IPS-20b (cell line): Measurements from ENCODE around the gene THNSL1.
"Not testable (repeated sequence)": the region's sequence is repeated elsewhere in the genome, so short reads cannot be mapped to it uniquely, and the experiment has no call there.

Experiments used
- H3K27ac ChIP-seq: one replicate; pipeline ENCODE4 v1.5.1; 2013; ENCODE audit warnings: low read length
- H3K27me3 ChIP-seq: 2 replicates; pipeline ENCODE4 v1.6.1; 2013; ENCODE audit warnings: mild to moderate bottlenecking, low read length, inconsistent platforms; ENCODE audit not compliant: insufficient read depth
- H3K36me3 ChIP-seq: 2 replicates; pipeline ENCODE4 v1.6.1; 2013; ENCODE audit warnings: low read depth, mild to moderate bottlenecking, inconsistent platforms, low read length, moderate library complexity; ENCODE audit not compliant: insufficient read depth
- H3K4me1 ChIP-seq: 2 replicates; pipeline ENCODE4 v1.6.1; 2013; ENCODE audit warnings: mild to moderate bottlenecking, control low read depth, inconsistent platforms, low read length, moderate library complexity; ENCODE audit not compliant: insufficient read depth
- H3K4me3 ChIP-seq: 2 replicates; pipeline ENCODE4 v1.5.1; 2013; ENCODE audit warnings: mild to moderate bottlenecking, low read length, inconsistent platforms
- H3K9ac ChIP-seq: 2 replicates; pipeline ENCODE4 v1.6.1; 2013; ENCODE audit warnings: low read depth, mild to moderate bottlenecking, inconsistent platforms, low read length, moderate library complexity
- H3K9me3 ChIP-seq: 2 replicates; pipeline ENCODE4 v1.6.1; 2013; ENCODE audit warnings: mild to moderate bottlenecking, low read depth, low read length, inconsistent platforms; ENCODE audit not compliant: insufficient read depth

Gene THNSL1, protein sequence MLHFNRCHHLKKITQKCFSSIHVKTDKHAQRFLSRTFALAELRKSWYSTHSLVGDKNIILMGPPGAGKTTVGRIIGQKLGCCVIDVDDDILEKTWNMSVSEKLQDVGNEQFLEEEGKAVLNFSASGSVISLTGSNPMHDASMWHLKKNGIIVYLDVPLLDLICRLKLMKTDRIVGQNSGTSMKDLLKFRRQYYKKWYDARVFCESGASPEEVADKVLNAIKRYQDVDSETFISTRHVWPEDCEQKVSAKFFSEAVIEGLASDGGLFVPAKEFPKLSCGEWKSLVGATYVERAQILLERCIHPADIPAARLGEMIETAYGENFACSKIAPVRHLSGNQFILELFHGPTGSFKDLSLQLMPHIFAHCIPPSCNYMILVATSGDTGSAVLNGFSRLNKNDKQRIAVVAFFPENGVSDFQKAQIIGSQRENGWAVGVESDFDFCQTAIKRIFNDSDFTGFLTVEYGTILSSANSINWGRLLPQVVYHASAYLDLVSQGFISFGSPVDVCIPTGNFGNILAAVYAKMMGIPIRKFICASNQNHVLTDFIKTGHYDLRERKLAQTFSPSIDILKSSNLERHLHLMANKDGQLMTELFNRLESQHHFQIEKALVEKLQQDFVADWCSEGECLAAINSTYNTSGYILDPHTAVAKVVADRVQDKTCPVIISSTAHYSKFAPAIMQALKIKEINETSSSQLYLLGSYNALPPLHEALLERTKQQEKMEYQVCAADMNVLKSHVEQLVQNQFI

GRCh38 chr10:25016376-25017153 is at the start of gene THNSL1:
THNSL1 (plus strand) TSS chr10:25016612; CDS start chr10:25023224, 6,612 bp downstream.
- Histone ChIP-seq H3K9ac (peak within 1 kb of the TSS; percentile 94), H3K27ac (peak within 1 kb of the TSS; percentile 89), H3K36me3 (no peaks in the 10 kb centered on the region), H3K9me3 (no peaks in the 10 kb centered on the region), H3K4me3 (peak within 1 kb of the TSS; percentile 88), H3K4me1 (no peaks in the 10 kb centered on the region; the same call in 1 of the 2 replicates), H3K27me3 (no peaks in the 10 kb centered on the region)

- H3K9ac ChIP-seq: no peak overlapping the region
- H3K4me1 ChIP-seq: no peaks in the 10 kb centered on the region
- H3K9me3 ChIP-seq: no peaks in the 10 kb centered on the region
These were observed 49.4 kb upstream of the THNSL1 start for GRCh38 chr10:24966962-24967481.

GRCh38 chr10:24968349-24968748 is 48.1 kb upstream of the THNSL1 start:
- no peaks in the 10 kb centered on the region for H3K9me3 ChIP-seq
- H3K4me3 ChIP-seq: no peak overlapping the region
- H3K36me3 ChIP-seq: no peaks in the 10 kb centered on the region
- H3K9ac ChIP-seq: no peak overlapping the region
- H3K4me1 ChIP-seq: no peaks in the 10 kb centered on the region
- no peaks in the 10 kb centered on the region for H3K27me3 ChIP-seq
- H3K27ac ChIP-seq: no peak overlapping the region

More at GRCh38 chr10:24966962-24967481, 49.4 kb upstream of the THNSL1 start:
- no peaks in the 10 kb centered on the region for H3K36me3 ChIP-seq
- H3K27ac ChIP-seq: no peak overlapping the region
- no peaks in the 10 kb centered on the region for H3K27me3 ChIP-seq
- no peak overlapping the region for H3K4me3 ChIP-seq

DNA sequence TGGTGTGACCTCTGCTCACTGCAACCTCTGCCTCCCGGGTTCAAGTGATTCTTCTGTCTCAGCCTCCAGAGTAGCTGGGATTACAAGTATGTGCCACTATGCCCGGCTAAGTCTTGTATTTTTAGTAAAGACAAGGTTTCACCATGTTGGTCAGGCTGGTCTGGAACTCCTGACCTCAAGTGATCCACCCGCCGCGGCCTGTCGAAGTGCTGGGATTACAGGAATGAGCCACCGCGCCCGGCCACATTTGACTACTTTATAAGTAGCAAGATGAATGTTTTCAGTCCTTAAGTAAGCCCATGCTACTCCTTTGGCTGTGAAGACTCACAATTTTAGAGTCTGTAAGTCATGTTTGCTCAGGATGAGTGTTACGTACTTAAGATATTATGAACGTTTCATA is 47.5 kb upstream of the THNSL1 start:
- not testable (repeated sequence) for H3K27me3 ChIP-seq, H3K27ac ChIP-seq, H3K4me3 ChIP-seq, H3K9ac ChIP-seq, H3K4me1 ChIP-seq, H3K9me3 ChIP-seq, H3K36me3 ChIP-seq

DNA sequence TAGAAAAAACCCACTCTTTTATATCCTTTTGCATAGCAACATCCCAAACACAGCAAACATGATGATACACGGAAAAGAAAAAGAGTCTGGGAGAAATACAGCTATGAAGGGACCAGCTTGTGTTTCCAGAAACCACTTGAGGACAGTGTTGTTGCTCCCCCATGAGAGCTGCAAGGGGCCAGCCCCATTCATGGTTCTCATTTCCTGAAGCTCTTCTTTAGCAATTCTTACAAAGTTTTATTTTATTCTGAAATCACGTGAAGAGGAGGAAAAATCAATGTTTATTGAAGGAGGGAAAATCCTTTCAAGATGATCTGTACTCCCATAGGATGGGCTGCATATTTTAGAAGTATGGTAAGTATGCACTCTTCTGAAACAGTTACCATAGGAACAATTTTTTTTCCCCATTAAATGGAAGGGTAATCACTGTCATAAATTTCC is 46.6 kb upstream of the THNSL1 start:
- Histone ChIP-seq H3K27me3 (no peaks in the 10 kb centered on the region), H3K9me3 (no peaks in the 10 kb centered on the region), H3K27ac (no peak overlapping the region), H3K9ac (no peak overlapping the region), H3K4me1 (no peaks in the 10 kb centered on the region), H3K4me3 (no peak overlapping the region), H3K36me3 (no peaks in the 10 kb centered on the region)

- Histone ChIP-seq H3K27me3 (no peaks in the 10 kb centered on the region), H3K27ac (no peak overlapping the region), H3K36me3 (no peaks in the 10 kb centered on the region)
These were observed 45.0 kb upstream of the THNSL1 start for GRCh38 chr10:24971374-24971773.

GRCh38 chr10:24973163-24973562 is 43.2 kb upstream of the THNSL1 start:
- no peak overlapping the region for H3K27ac ChIP-seq
- H3K9ac ChIP-seq: no peak overlapping the region
- H3K27me3 ChIP-seq: no peaks in the 10 kb centered on the region
- no peaks in the 10 kb centered on the region for H3K4me1 ChIP-seq
- H3K4me3 ChIP-seq: no peak overlapping the region
- H3K36me3 ChIP-seq: no peaks in the 10 kb centered on the region
- H3K9me3 ChIP-seq: no peaks in the 10 kb centered on the region

More at GRCh38 chr10:24971374-24971773, 45.0 kb upstream of the THNSL1 start:
- Histone ChIP-seq H3K9ac (no peak overlapping the region), H3K4me1 (no peaks in the 10 kb centered on the region), H3K9me3 (no peaks in the 10 kb centered on the region), H3K4me3 (no peak overlapping the region)

GRCh38 chr10:24974976-24975375 is 41.4 kb upstream of the THNSL1 start:
- Histone ChIP-seq H3K9me3 (no peaks in the 10 kb centered on the region), H3K9ac (no peak overlapping the region), H3K4me1 (no peaks in the 10 kb centered on the region), H3K27me3 (no peaks in the 10 kb centered on the region), H3K4me3 (no peak overlapping the region), H3K27ac (no peak overlapping the region), H3K36me3 (no peaks in the 10 kb centered on the region)

GRCh38 chr10:24979685-24980084 is 36.7 kb upstream of the THNSL1 start:
- H3K9me3 ChIP-seq: no peaks in the 10 kb centered on the region
- no peaks in the 10 kb centered on the region for H3K27me3 ChIP-seq
- no peak overlapping the region for H3K27ac ChIP-seq
- H3K4me1 ChIP-seq: no peaks in the 10 kb centered on the region
- H3K9ac ChIP-seq: no peak overlapping the region
- no peak overlapping the region for H3K4me3 ChIP-seq
- H3K36me3 ChIP-seq: no peaks in the 10 kb centered on the region

GRCh38 chr10:24981161-24981710 is 35.2 kb upstream of the THNSL1 start:
- Histone ChIP-seq H3K9ac (no peak overlapping the region), H3K27ac (no peak overlapping the region), H3K27me3 (no peaks in the 10 kb centered on the region), H3K4me3 (no peak overlapping the region), H3K36me3 (no peaks in the 10 kb centered on the region), H3K4me1 (no peaks in the 10 kb centered on the region), H3K9me3 (no peaks in the 10 kb centered on the region)
